ENCODE data around the gene PSMD14. TPM values are rescaled to one million over a fixed set of nuclear protein-coding genes. Genes with fewer than 3 reads are reported as not detected.

The PSMD14 gene
- total and polyA plus RNA-seq, 8 donors, result 36.7 to 64.3 (median 40.9) TPM

GRCh38 chr2:161417438-161418274 lies 109.4 kb downstream of the PSMD14 start:
- ATAC-seq (no peak), DNase-seq (no peak)
- Histone ChIP-seq H3K27ac (no peak overlapping the region), H3K27me3 (peaks cover 86 to 99% of the 10 kb centered on the region in 2 donors), H3K9me3 (no peaks in the 10 kb centered on the region), H3K36me3 (no peaks in the 10 kb centered on the region), H3K4me3 (no peak overlapping the region), H3K4me1 (peaks cover 11 to 40% of the 10 kb centered on the region in 2 donors)
- TF ChIP-seq CTCF (IDR thresholded peaks at IDR 0.05), result no peak
- intact Hi-C loops (cut with DNase I), result no loop called here

DNA sequence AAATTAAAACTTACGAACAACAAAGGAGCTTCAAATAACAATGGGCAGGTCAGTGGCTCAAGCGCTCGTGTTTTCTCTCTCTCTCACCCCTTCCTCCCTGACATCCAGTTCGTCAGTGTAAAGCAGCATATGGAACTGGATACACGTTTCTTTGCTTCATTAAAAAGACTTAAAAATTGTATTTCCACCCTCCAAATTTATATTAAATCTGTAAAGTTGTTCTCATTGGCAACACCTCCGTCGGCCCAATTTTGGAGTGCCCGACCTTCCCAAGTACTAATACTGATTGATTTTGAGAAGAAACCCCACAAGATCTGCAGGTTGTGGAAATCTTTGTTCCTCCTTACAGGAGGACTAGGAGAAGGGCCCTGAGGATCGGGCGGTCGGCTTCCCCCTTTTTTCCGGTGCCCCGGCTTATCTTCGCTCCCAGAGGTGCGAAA lies 110.1 kb downstream of the PSMD14 start:
- DNase-seq (no peak), ATAC-seq (no peak)
- Histone ChIP-seq H3K27ac (no peak overlapping the region), H3K9me3 (no peaks in the 10 kb centered on the region), H3K27me3 (peaks cover 93 to 100% of the 10 kb centered on the region in 2 donors), H3K4me3 (no peak overlapping the region), H3K36me3 (no peaks in the 10 kb centered on the region), H3K4me1 (peaks cover 11 to 41% of the 10 kb centered on the region in 2 donors)
- intact Hi-C loops (cut with DNase I), result no loop called here
- TF ChIP-seq CTCF (IDR thresholded peaks at IDR 0.05), result no peak

DNA sequence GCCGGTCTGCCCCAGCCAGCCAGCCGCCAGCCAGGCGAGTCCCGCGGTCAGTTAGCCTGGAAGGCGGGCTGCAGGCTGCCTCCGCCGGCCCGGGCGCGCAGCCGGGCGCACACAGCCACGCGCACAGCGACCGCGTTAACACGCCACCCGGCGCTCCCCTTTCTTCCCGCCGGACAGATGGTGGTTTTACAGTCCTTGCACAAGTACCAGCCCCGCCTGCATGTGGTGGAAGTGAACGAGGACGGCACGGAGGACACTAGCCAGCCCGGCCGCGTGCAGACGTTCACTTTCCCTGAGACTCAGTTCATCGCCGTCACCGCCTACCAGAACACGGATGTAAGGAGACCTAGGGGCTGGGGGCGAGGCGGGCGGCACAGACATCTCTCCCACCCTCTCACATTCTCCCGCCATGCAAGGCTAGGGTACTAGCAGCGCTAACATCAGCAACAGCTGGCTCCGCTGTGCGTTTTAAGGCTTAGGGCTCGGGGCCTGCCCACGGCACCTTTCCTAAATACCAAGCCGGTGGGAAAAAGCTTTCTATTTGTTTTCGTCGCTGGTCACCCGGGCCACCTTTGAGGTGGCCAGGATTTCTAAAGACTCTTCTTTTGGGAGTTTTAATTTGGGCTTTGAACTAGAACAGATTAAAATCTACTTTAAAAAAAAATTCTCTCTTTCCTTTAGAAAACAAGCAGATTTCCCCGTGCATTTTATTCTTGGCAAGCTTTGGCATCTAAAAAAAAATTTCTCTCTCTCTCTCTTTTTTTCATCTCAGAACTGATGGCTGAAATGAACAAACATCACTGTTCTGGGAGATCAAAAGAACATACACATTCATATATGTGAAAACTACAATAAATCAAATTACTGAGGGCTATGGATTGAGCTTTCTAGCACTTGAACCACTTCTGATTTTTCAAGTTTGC lies 110.8 kb downstream of the PSMD14 start:
- Histone ChIP-seq H3K27ac (no peak overlapping the region), H3K36me3 (no peaks in the 10 kb centered on the region), H3K9me3 (no peaks in the 10 kb centered on the region), H3K27me3 (peaks cover 96 to 100% of the 10 kb centered on the region in 2 donors), H3K4me1 (peaks cover 12 to 46% of the 10 kb centered on the region in 2 donors), H3K4me3 (no peak overlapping the region)
- TF ChIP-seq CTCF (IDR thresholded peaks at IDR 0.05), result no peak
- ATAC-seq, result no peak
- intact Hi-C loops (cut with DNase I), result no loop called here
- peak in 1 of 4 donors; percentile 63 for DNase-seq

GRCh38 chr2:161419638-161420190 lies 111.5 kb downstream of the PSMD14 start:
- intact Hi-C loops (cut with DNase I), result no loop called here
- Histone ChIP-seq H3K4me1 (peaks cover 9 to 43% of the 10 kb centered on the region in 2 donors), H3K27ac (no peak overlapping the region), H3K4me3 (no peak overlapping the region), H3K27me3 (peaks cover 96 to 100% of the 10 kb centered on the region in 2 donors), H3K36me3 (no peaks in the 10 kb centered on the region), H3K9me3 (no peaks in the 10 kb centered on the region)
- TF ChIP-seq CTCF (IDR thresholded peaks at IDR 0.05), result no peak
- ATAC-seq (no peak), DNase-seq (no peak)

Data from left lung (tissue), 10 donors.